Measurements from ENCODE around the gene GANAB.

- no peak for TF ChIP-seq EZH2phosphoT487 (IDR thresholded peaks at IDR 0.05; ENCODE audit: borderline replicate concordance)
- TF ChIP-seq, protein P1, sequence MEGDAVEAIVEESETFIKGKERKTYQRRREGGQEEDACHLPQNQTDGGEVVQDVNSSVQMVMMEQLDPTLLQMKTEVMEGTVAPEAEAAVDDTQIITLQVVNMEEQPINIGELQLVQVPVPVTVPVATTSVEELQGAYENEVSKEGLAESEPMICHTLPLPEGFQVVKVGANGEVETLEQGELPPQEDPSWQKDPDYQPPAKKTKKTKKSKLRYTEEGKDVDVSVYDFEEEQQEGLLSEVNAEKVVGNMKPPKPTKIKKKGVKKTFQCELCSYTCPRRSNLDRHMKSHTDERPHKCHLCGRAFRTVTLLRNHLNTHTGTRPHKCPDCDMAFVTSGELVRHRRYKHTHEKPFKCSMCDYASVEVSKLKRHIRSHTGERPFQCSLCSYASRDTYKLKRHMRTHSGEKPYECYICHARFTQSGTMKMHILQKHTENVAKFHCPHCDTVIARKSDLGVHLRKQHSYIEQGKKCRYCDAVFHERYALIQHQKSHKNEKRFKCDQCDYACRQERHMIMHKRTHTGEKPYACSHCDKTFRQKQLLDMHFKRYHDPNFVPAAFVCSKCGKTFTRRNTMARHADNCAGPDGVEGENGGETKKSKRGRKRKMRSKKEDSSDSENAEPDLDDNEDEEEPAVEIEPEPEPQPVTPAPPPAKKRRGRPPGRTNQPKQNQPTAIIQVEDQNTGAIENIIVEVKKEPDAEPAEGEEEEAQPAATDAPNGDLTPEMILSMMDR (conservative IDR thresholded peaks at IDR 0.05; ENCODE audit: low read length): no peak
Measured at GRCh38 chr11:62677156-62677555, 30.7 kb upstream of the GANAB start.
